NCI-H128 (cell line): ENCODE measurements around the gene HOXB6.

Experiments
- DNase-seq: peaks from one replicate; lab custom pipeline; 2025; ENCODE audit not compliant: unreplicated experiment; lab: John Stamatoyannopoulos, UW

The HOXB6 gene

GRCh38 chr17:48604770-48605329 is at the start of gene HOXB6:
Gene HOXB6, minus strand, starts transcription at chr17:48604986. Its CDS starts 6,836 bp downstream, at chr17:48598150.
- no peak for DNase-seq

- DNase-seq: no peak
Measured at GRCh38 chr17:48649741-48650140, 45.0 kb upstream of the HOXB6 start.

GRCh38 chr17:48647963-48648245 is 43.1 kb upstream of the HOXB6 start:
- DNase-seq: no peak

- DNase-seq: no peak
Measured at GRCh38 chr17:48647103-48647962, 42.5 kb upstream of the HOXB6 start.

GRCh38 chr17:48646183-48647102 is 41.7 kb upstream of the HOXB6 start:
- peak; percentile 36 for DNase-seq

- DNase-seq: no peak
Measured at GRCh38 chr17:48645639-48646182, 40.9 kb upstream of the HOXB6 start.

- DNase-seq: no peak
Measured at GRCh38 chr17:48644910-48645557, 40.2 kb upstream of the HOXB6 start.

- no peak for DNase-seq
Measured at GRCh38 chr17:48644159-48644558, 39.4 kb upstream of the HOXB6 start.

GRCh38 chr17:48643697-48644012 is 38.9 kb upstream of the HOXB6 start:
- DNase-seq: no peak

- DNase-seq: no peak
Measured at GRCh38 chr17:48642843-48643696, 38.3 kb upstream of the HOXB6 start.

- DNase-seq: no peak
Measured at GRCh38 chr17:48642059-48642842, 37.5 kb upstream of the HOXB6 start.

- DNase-seq: no peak
Measured at GRCh38 chr17:48641541-48642058, 36.8 kb upstream of the HOXB6 start.

GRCh38 chr17:48640858-48641180 is 36.0 kb upstream of the HOXB6 start:
- no peak for DNase-seq

- no peak for DNase-seq
Measured at GRCh38 chr17:48639982-48640857, 35.4 kb upstream of the HOXB6 start.

- no peak for DNase-seq
Measured at GRCh38 chr17:48639136-48639535, 34.4 kb upstream of the HOXB6 start.

- DNase-seq: no peak
Measured at GRCh38 chr17:48637323-48638260, 32.8 kb upstream of the HOXB6 start.
